Adrenal gland (tissue), 12 donors: ENCODE measurements around the gene TRIO. TPM values are rescaled to one million over a fixed set of nuclear protein-coding genes. Genes with fewer than 3 reads are reported as not detected.

Source experiments
- DNase-seq, 7 donors: peaks; one replicate each; pipeline ENCODE4 v3.0.0-alpha.2; 2019 to 2020
- H3K27ac ChIP-seq, 5 donors: fragments of 200-600 bp; sonication (generic) in 4 of 5; 1 replicate in 3 of 5; 2 replicates in 2 of 5; pipeline versions ENCODE4 v1.5.1 to v1.8.0; 2016 to 2020; ENCODE audit warnings: mild to moderate bottlenecking in 1 of 5
- H3K27me3 ChIP-seq: fragments of 200-600 bp; 2 replicates; pipeline ENCODE4 v1.8.0; 2021
- H3K36me3 ChIP-seq, 2 donors: fragments of 200-600 bp; replicated peaks in 1 of 2; 1 replicate in 1 of 2; 2 replicates in 1 of 2; pipeline versions ENCODE4 v1.5.1 to v1.8.0; 2018 to 2022
- H3K4me1 ChIP-seq, 2 donors: fragments of 200-600 bp; replicated peaks in 1 of 2; 1 replicate in 1 of 2; 2 replicates in 1 of 2; pipeline versions ENCODE4 v1.5.1 to v1.8.0; 2018 to 2021
- H3K4me3 ChIP-seq, 4 donors: fragments of 200-600 bp; sonication (generic) in 3 of 4; one replicate each; pipeline ENCODE4 v1.5.1; 2016 to 2018
- H3K9me3 ChIP-seq, 3 donors: fragments of 200-600 bp; sonication (generic) in 1 of 3; replicated peaks in 1 of 3; 1 replicate in 2 of 3; 2 replicates in 1 of 3; pipeline versions ENCODE4 v1.5.1 to v1.8.0; 2016 to 2021
- CTCF ChIP-seq, 6 experiments: fragments of 450-650 bp in 4 of 6; fragments of 200-600 bp in 2 of 6; sonication (generic) in 1 of 6; IDR thresholded peaks; 1 replicate in 5 of 6; 2 replicates in 1 of 6; pipeline versions ENCODE4 v1.5.1 to v1.8.0; 2016 to 2021; ENCODE audit warnings: antibody characterized with exemption in 6 of 6, mild to moderate bottlenecking in 2 of 6, moderate library complexity in 1 of 6
- POLR2A ChIP-seq, 2 donors: fragments of 450-650 bp; IDR thresholded peaks; one replicate each; pipeline ENCODE4 v1.6.1; 2017; ENCODE audit warnings: antibody characterized with exemption in 2 of 2, mild to moderate bottlenecking in 2 of 2, moderate library complexity in 1 of 2
- WGBS, 4 donors: extraction: QIAGEN DNeasy Blood & Tissue Kit in 2 of 4; methylation state at CpG; one replicate each; pipeline versions ENCODE4 v1.1.5 to v1.1.7; 2013 to 2017; 5-methylcytosine and 5-hydroxymethylcytosine counted together
- intact Hi-C, 2 donors: fragments of 100-400 bp; cut with DNase I; formaldehyde crosslinking; loops; one replicate each; pipeline versions ENCODE4 v1.14.1 to v1.15.0; 2022 to 2023
- polyA plus RNA-seq, 3 donors: library from polyadenylated mRNA; stranded (reverse); fragments of 200-250 nt in 2 of 3; fragments of 350-450 nt in 1 of 3; fragmentation: Illumina TruSeq in 1 of 3; extraction: RNeasy Lipid Tissue Mini Kit (QIAGEN cat#74804) in 1 of 3; gene quantifications; one replicate each; pipeline ENCODE4 v1.2.3, GENCODE V29; 2013 to 2014
- total RNA-seq, 9 donors: library from RNA; depleted of rRNA in 4 of 9; stranded (reverse); fragments of >200 nt in 4 of 9; fragments of 120-200 nt in 1 of 9; fragmentation: NEBNext Ultra II Directional in 1 of 9; extraction: Animal tissue kit (Norgen Biotek cat#: 25700) in 1 of 9; gene quantifications; one replicate each; pipeline versions ENCODE4 v1.1.0 to v1.2.4, GENCODE V29; 2013 to 2023
- donor health status: healthy with polysubstance abuse.
- donor health status: Bipolar disorder and iron deficiency.
- donor health status: DM: yes; HTN: yes; CAD: no.
- donor health status: DM: no; HTN: no; CAD: no.
- donor health status: DM: no; HTN: no; CAD: no.
- donor health status: DM: yes; HTN: yes; CAD: no.

TRIO gene
- total and polyA plus RNA-seq, 12 donors: 27.3 to 109 (median 72.4) TPM

GRCh38 chr5:14158890-14159666, 15.9 kb downstream of the TRIO start:
- H3K4me3 ChIP-seq: no peak overlapping the region
- TF ChIP-seq POLR2A (IDR thresholded peaks at IDR 0.05) (no peak), CTCF (IDR thresholded peaks at IDR 0.05) (no peak)
- no peaks in the 10 kb centered on the region for H3K36me3 ChIP-seq
- H3K9me3 ChIP-seq: peaks cover 0 to 4% (median 0%) of the 10 kb centered on the region in 3 donors
- no peaks in the 10 kb centered on the region for H3K27me3 ChIP-seq
- H3K4me1 ChIP-seq: peaks cover 10 to 30% of the 10 kb centered on the region in 2 donors
- H3K27ac ChIP-seq: no peak overlapping the region
- intact Hi-C loops: no loop called here
- WGBS, 4 donors: 90 to 94% (median 93%) methylated on average over 11 of the region's 11 CpGs
- DNase-seq: no peak

- H3K27me3 ChIP-seq: no peaks in the 10 kb centered on the region
- H3K4me1 ChIP-seq: peaks cover under 1 to 31% of the 10 kb centered on the region in 2 donors
- H3K9me3 ChIP-seq: peaks cover 0 to 6% (median 0%) of the 10 kb centered on the region in 3 donors
- WGBS, 4 donors: 76 to 81% (median 77%) methylated on average over 7 of the region's 7 CpGs
- no peaks in the 10 kb centered on the region for H3K36me3 ChIP-seq
- no peak overlapping the region for H3K4me3 ChIP-seq
- TF ChIP-seq CTCF (IDR thresholded peaks at IDR 0.05) (no peak), POLR2A (IDR thresholded peaks at IDR 0.05) (no peak)
- H3K27ac ChIP-seq: no peak overlapping the region
- intact Hi-C loops: no loop called here
- no peak for DNase-seq
These were observed 18.8 kb downstream of the TRIO start for GRCh38 chr5:14161825-14162556.

- intact Hi-C loops: no loop called here
- no peak for TF ChIP-seq CTCF (IDR thresholded peaks at IDR 0.05)
- no peak for TF ChIP-seq POLR2A (IDR thresholded peaks at IDR 0.05)
- Histone ChIP-seq H3K4me1 (peaks cover 7 to 49% of the 10 kb centered on the region in 2 donors), H3K27me3 (no peaks in the 10 kb centered on the region), H3K4me3 (no peak overlapping the region), H3K9me3 (peaks cover 0 to 6% (median 0%) of the 10 kb centered on the region in 3 donors), H3K36me3 (no peaks in the 10 kb centered on the region), H3K27ac (no peak overlapping the region)
- DNase-seq: no peak
- WGBS, 4 donors: 91 to 98% (median 94%) methylated on average over 7 of the region's 7 CpGs
These were observed 21.3 kb downstream of the TRIO start for GRCh38 chr5:14164164-14165163.
